NCI-H1417 treated with DMSO at 0.1 percent for 48 hours (cell line): ENCODE results near the gene TGM2.

ENCODE experiments used
- DNase-seq: peaks from one replicate; lab custom pipeline; 2025; lab: John Stamatoyannopoulos, UW

Gene TGM2

GRCh38 chr20:38165089-38165965 lies at the start of gene TGM2:
Gene TGM2, minus strand, starts transcription at chr20:38165270. Its CDS starts 72 bp downstream, at chr20:38165198.
- DNase-seq: no peak

- DNase-seq: no peak
Measured at GRCh38 chr20:38214256-38215193, 49.5 kb upstream of the TGM2 start.

- no peak for DNase-seq
Measured at GRCh38 chr20:38213607-38213940, 48.5 kb upstream of the TGM2 start.

GRCh38 chr20:38212806-38213606 lies 47.9 kb upstream of the TGM2 start:
- DNase-seq: no peak

GRCh38 chr20:38211200-38212097 lies 46.4 kb upstream of the TGM2 start:
- DNase-seq: no peak

GRCh38 chr20:38210741-38211140 lies 45.7 kb upstream of the TGM2 start:
- DNase-seq: no peak

GRCh38 chr20:38209736-38210405 lies 44.8 kb upstream of the TGM2 start:
- no peak for DNase-seq

GRCh38 chr20:38209054-38209675 lies 44.1 kb upstream of the TGM2 start:
- no peak for DNase-seq

- DNase-seq: no peak
Measured at GRCh38 chr20:38208523-38208922, 43.5 kb upstream of the TGM2 start.

- no peak for DNase-seq
Measured at GRCh38 chr20:38208088-38208487, 43.0 kb upstream of the TGM2 start.

- no peak for DNase-seq
Measured at GRCh38 chr20:38207621-38208020, 42.6 kb upstream of the TGM2 start.

GRCh38 chr20:38205001-38205400 lies 39.9 kb upstream of the TGM2 start:
- no peak for DNase-seq

- no peak for DNase-seq
Measured at GRCh38 chr20:38203981-38204357, 38.9 kb upstream of the TGM2 start.

GRCh38 chr20:38203337-38203980 lies 38.4 kb upstream of the TGM2 start:
- DNase-seq: no peak

GRCh38 chr20:38202982-38203293 lies 37.9 kb upstream of the TGM2 start:
- no peak for DNase-seq

GRCh38 chr20:38202153-38202981 lies 37.3 kb upstream of the TGM2 start:
- no peak for DNase-seq

- DNase-seq: no peak
Measured at GRCh38 chr20:38201356-38201755, 36.3 kb upstream of the TGM2 start.

- DNase-seq: no peak
Measured at GRCh38 chr20:38200646-38201045, 35.6 kb upstream of the TGM2 start.
